WTC11 (cell line): ENCODE data around the gene IFFO2. TPM values are rescaled to one million over a fixed set of nuclear protein-coding genes. Genes with fewer than 3 reads are reported as not detected.

Experiments used
- ATAC-seq: fragments of 200-7000 bp; cut with Tn5 transposase; 2 replicates; pipeline ENCODE4 v1.10.0; 2021; ENCODE audit warnings: mild to moderate bottlenecking, moderate library complexity
- CTCF ChIA-PET: fragments of 300-600 bp; sonication (Branson Sonifier 250); formaldehyde crosslinking; loops from one replicate; lab custom pipeline; 2021; ENCODE audit warnings: antibody characterized with exemption; lab: Charles Lee
- POLR2A ChIA-PET: fragments of 350-600 bp; sonication (Branson Sonifier 250); formaldehyde crosslinking; loops from one replicate; lab custom pipeline; 2021; ENCODE audit warnings: antibody characterized with exemption; lab: Charles Lee
- DNase-seq: peaks from one replicate; pipeline ENCODE4 v3.0.0; 2021; ENCODE audit warnings: low spot score
- H3K27ac Mint-ChIP-seq: 2 replicates; pipeline ENCODE4 v1.8.0; 2021; ENCODE audit warnings: mixed read lengths
- H3K27me3 Mint-ChIP-seq: 2 replicates; pipeline ENCODE4 v1.8.0; 2021; ENCODE audit warnings: low read depth, mild to moderate bottlenecking, moderate library complexity, mixed read lengths
- H3K36me3 Mint-ChIP-seq: 2 replicates; pipeline ENCODE4 v1.8.0; 2021; ENCODE audit warnings: mixed read lengths
- H3K4me1 Mint-ChIP-seq: 2 replicates; pipeline ENCODE4 v1.8.0; 2022; ENCODE audit warnings: mixed read lengths
- H3K4me3 Mint-ChIP-seq: 2 replicates; pipeline ENCODE4 v1.8.0; 2021; ENCODE audit warnings: mild to moderate bottlenecking, moderate library complexity, mixed read lengths
- H3K9me3 Mint-ChIP-seq: 2 replicates; pipeline ENCODE4 v1.8.0; 2021; ENCODE audit warnings: mixed read lengths
- CTCF ChIP-seq: fragments of 200-600 bp; IDR thresholded peaks from 2 replicates; pipeline ENCODE4 v1.8.0; 2022; ENCODE audit warnings: antibody characterized with exemption
- ELF4 ChIP-seq: sonication (generic); formaldehyde crosslinking; IDR thresholded peaks from 2 replicates; pipeline ENCODE4 v1.8.1; 2022; ENCODE audit warnings: low read depth, mild to moderate bottlenecking, moderate library complexity, missing genetic modification reagents
- EMX1 ChIP-seq: fragments of 250-450 bp; sonication (Bioruptor Pico); IDR thresholded peaks from 2 replicates; pipeline ENCODE4 v1.8.0; 2021; ENCODE audit warnings: mild to moderate bottlenecking
- ERG ChIP-seq: fragments of 250-450 bp; sonication (Bioruptor Pico); IDR thresholded peaks from 2 replicates; pipeline ENCODE4 v1.8.0; 2021; ENCODE audit warnings: mild to moderate bottlenecking
- ETV6 ChIP-seq: sonication (generic); formaldehyde crosslinking; IDR thresholded peaks from 2 replicates; pipeline ENCODE4 v1.8.1; 2022; ENCODE audit warnings: mild to moderate bottlenecking, missing genetic modification reagents
- GRHL2 ChIP-seq: fragments of 250-450 bp; sonication (Bioruptor Pico); IDR thresholded peaks from 2 replicates; pipeline ENCODE4 v1.8.0; 2022; ENCODE audit warnings: mild to moderate bottlenecking, moderate library complexity; ENCODE audit not compliant: insufficient replicate concordance, severe bottlenecking
- IRF1 ChIP-seq: sonication (generic); formaldehyde crosslinking; IDR thresholded peaks from 2 replicates; pipeline ENCODE4 v1.8.0; 2023; ENCODE audit warnings: missing genetic modification reagents
- NFYB ChIP-seq: sonication (generic); formaldehyde crosslinking; conservative IDR thresholded peaks from 2 replicates; pipeline ENCODE4 v1.8.0; 2022; ENCODE audit warnings: low read depth, missing genetic modification reagents
- NR2C2 ChIP-seq: sonication (generic); formaldehyde crosslinking; IDR thresholded peaks from 2 replicates; pipeline ENCODE4 v1.8.0; 2022; ENCODE audit warnings: mild to moderate bottlenecking, missing genetic modification reagents
- PREB ChIP-seq: sonication (generic); formaldehyde crosslinking; IDR thresholded peaks from 2 replicates; pipeline ENCODE4 v1.8.1; 2022; ENCODE audit warnings: mild to moderate bottlenecking, missing genetic modification reagents, moderate library complexity, borderline replicate concordance
- SP1 ChIP-seq: sonication (generic); formaldehyde crosslinking; conservative IDR thresholded peaks from 2 replicates; pipeline ENCODE4 v1.8.1; 2022; ENCODE audit warnings: missing genetic modification reagents
- ZNF121 ChIP-seq: sonication (generic); formaldehyde crosslinking; IDR thresholded peaks from 2 replicates; pipeline ENCODE4 v1.8.0; 2023; ENCODE audit warnings: missing genetic modification reagents
- ZNF219 ChIP-seq: sonication (generic); formaldehyde crosslinking; IDR thresholded peaks from 2 replicates; pipeline ENCODE4 v1.8.0; 2023; ENCODE audit warnings: missing genetic modification reagents, mild to moderate bottlenecking, borderline replicate concordance
- ZNF425 ChIP-seq: fragments of 250-450 bp; sonication (Bioruptor Pico); conservative IDR thresholded peaks from 2 replicates; pipeline ENCODE4 v1.9.0; 2021; ENCODE audit warnings: mild to moderate bottlenecking
- ZNF512 ChIP-seq: sonication (generic); formaldehyde crosslinking; IDR thresholded peaks from 2 replicates; pipeline ENCODE4 v1.8.1; 2022; ENCODE audit warnings: missing genetic modification reagents, borderline replicate concordance
- total RNA-seq: library from RNA; stranded (reverse); gene quantifications from 3 replicates; pipeline ENCODE4 v1.2.3, GENCODE V29; 2021

IFFO2 gene
- total RNA-seq, 1 experiment from 2014 or later = 8.1 TPM

GRCh38 chr1:19003371-19004290, 47.2 kb upstream of the IFFO2 start:
- POLR2A ChIA-PET = no interaction called here
- CTCF ChIA-PET = no interaction called here
- Mint-ChIP-seq H3K4me1 (peaks cover 9% of the 10 kb centered on the region), H3K36me3 (peaks cover 15% of the 10 kb centered on the region), H3K4me3 (no peak overlapping the region), H3K27ac (no peak overlapping the region), H3K9me3 (peaks cover 39% of the 10 kb centered on the region), H3K27me3 (peaks cover 30% of the 10 kb centered on the region)
- no peak for ATAC-seq
- DNase-seq = no peak
- TF ChIP-seq PREB (CRISPR knock-in tag) = no peak
- no peak for TF ChIP-seq SP1
- TF ChIP-seq ZNF425 (CRISPR knock-in tag) = no peak
- no peak for TF ChIP-seq CTCF
- TF ChIP-seq NFYB = no peak
- TF ChIP-seq GRHL2 (CRISPR knock-in tag) = no peak
- TF ChIP-seq ZNF512 (CRISPR knock-in tag) = no peak
- TF ChIP-seq ZNF219 (CRISPR knock-in tag) = no peak
- TF ChIP-seq NR2C2 (CRISPR knock-in tag) = no peak

GRCh38 chr1:19000065-19000464, 43.6 kb upstream of the IFFO2 start:
- no peak for DNase-seq
- Mint-ChIP-seq H3K4me3 (no peak overlapping the region), H3K4me1 (no peaks in the 10 kb centered on the region), H3K27me3 (peaks cover 34% of the 10 kb centered on the region), H3K27ac (no peak overlapping the region), H3K36me3 (peaks cover 15% of the 10 kb centered on the region), H3K9me3 (peaks cover 39% of the 10 kb centered on the region)
- TF ChIP-seq ERG (CRISPR knock-in tag) (no peak), EMX1 (CRISPR knock-in tag) (no peak), ETV6 (CRISPR knock-in tag) (no peak), IRF1 (no peak), ELF4 (CRISPR knock-in tag) (no peak), ZNF121 (no peak)
- no peak; the same call in 1 of the 2 replicates for ATAC-seq
- POLR2A ChIA-PET = no interaction called here
- CTCF ChIA-PET = interaction anchor here (1.0 kb wide), 1 partner anchor 125 kb away, joined by 3 read pairs; no protein-coding TSS in a partner anchor
